Epidermal melanocyte (primary cell): ENCODE data around the gene DEFB110.

Experiments
- DNase-seq: peaks from one replicate; pipeline ENCODE4 v3.0.0; 2011; ENCODE audit warnings: low spot score; ENCODE audit not compliant: insufficient read length

Gene DEFB110

DNA sequence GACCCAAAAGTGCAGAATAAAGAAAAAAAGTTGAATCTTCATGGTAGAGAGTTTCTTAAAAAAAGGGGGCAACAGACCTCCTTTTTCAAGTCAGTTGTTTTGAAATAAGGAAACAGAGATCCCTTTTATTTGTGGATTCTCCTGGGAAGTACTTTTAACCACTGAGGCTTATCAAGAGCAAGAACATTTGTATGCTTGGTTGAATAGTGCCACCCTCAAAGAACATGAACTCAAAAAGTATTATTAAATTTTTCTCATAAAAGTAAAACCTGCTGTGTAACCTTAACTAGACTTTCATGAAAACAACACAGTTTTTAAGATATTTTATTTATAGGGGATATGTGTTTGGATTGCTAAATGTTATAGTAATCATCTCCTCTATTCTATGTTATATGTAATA is at the start of gene DEFB110:
Gene DEFB110, minus strand, starts transcription at position 101 of the 400 bp plus-strand sequence. Its CDS starts 59 bp downstream, at position 42.
- no peak for DNase-seq

DNA sequence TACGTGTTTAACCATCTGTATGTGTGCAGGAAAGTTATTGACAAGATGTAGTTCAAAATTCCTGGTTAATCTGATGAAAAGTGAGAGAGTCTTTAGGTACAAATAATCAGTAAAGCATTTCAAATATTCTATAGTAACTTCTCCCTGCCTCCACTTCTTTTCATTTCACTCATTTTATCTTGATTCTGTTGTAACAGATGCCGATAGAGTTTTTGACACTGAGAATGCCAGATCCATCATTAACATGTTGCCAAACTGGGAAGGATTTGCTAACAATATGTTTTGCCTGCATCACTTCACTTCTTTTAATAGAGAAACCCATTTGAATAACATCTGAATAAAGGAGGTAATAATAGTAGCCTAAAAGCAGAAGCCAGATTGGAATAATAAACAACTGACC is 48.3 kb upstream of the DEFB110 start:
- DNase-seq = no peak

DNA sequence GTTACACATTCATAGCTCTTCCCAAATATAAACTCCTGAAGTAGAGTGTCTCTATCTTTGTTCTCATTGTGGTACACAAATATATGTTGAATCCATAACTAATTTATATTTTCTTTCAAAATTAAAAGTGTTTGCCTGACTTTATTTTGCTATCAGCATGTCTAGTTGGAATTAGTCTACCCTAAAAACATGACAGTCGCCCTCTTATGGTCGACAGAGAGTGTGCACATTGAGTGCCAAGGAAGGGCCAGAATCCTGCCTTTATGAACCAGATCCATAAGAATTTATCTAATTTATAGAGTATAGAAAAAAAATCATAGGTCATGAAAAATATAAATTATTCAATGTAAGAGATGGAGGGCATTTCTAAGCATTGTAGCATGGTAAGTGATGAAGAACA is 40.3 kb upstream of the DEFB110 start:
- DNase-seq = no peak

DNA sequence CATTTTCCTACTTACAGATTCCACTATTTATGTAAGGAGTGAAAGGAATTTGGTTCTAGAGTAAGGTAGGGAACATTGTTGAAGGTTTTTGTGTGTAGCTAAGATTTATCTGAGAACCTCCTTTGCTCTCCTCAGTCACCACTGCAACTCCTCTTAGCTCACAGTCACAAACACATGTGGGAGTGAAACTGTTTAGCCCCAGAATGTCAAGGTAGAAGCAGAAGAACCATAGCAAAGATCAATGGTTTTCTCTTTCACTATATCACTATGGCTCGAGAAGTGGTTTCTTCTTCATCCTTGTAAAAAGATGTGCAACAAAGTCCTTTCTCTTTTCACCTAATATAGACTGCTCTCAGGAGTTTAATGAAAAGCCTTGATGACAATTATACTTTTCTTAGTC is 34.4 kb upstream of the DEFB110 start:
- DNase-seq = no peak

- DNase-seq = no peak
These were observed 28.0 kb upstream of the DEFB110 start, which contains the start of gene DEFB112 for GRCh38 chr6:50049829-50050228. DEFB112 (minus strand) TSS chr6:50049929; CDS start chr6:50049869, 60 bp downstream.

DNA sequence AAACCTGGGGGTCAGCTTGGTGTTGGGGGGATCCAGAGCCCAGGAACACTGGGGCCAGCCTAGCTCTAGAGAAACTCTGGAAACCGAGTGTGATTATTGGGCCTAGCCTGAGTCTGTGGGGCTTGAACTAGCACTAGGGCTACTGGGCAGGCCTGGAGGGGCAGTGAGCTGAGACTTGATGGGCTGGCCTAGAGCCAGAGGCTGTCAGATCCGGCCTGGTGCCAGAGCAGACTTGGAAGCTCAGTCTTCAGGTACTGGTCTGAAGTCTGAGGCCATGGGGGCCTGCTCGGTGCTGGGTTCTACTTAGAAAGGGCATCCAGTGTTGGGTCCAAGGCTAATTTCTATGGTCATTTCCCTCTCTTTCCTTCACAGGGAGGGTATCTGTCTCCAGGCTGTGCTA is 25.2 kb upstream of the DEFB110 start:
- DNase-seq = no peak

DNA sequence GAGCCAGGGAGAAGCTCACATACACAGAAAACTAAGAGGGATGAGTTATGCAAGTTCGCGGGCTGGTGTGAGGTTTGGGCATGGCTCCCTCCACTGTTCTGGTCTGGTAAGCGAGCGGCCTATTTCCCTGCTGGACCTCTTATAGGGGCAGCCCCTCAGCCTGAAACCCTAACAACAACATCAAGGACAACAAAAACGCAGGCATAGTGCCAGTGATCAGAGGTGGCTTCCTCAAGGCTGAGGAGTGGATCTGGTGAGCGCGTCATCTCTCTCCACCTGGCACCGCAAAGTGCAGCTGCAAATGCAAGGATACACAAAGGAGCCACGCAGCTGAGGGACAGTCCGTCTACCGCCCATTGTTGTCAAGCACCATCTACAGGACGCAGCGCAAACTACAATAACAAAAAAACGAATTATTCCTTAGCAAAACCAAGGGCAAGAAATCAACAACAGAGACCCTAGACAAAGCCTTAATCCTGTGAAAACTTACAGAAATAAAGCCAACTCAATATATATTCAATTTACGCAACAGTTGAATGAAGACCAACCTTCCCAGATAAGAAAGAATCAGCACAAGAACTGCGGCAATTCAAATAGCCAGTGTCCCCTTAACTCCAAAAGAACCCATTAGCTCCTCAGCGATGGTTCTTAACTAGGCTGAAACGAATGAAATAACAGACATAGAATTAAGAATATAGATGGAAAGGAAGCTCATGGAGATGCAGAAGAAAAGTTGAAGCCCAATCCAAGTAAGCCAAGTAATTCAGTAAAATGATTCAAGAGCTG is 9.2 kb upstream of the DEFB110 start:
- no peak for DNase-seq

GRCh38 chr6:50030350-50030749 is 8.6 kb upstream of the DEFB110 start:
- DNase-seq = no peak

DNA sequence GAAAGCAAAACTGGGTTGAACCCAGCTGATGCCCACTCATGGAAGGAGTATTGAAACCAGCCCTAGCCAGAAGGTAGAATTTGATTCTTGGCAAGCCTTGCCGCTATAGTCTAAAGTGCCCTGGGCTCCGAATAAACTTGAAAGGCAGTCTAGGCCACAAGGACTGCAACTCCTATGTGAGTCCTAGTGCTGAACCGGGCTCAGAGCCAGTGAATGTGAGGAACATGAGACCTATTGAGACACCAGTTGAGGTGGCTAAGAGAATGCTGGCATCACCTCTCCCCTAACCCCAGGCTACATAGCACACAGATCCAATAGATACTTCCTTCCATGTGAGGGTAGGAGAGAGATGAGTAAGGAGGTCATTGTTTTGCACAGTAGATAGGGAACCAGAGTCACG is 3.5 kb upstream of the DEFB110 start:
- no peak for DNase-seq

- DNase-seq = no peak
These were observed 14.0 kb downstream of the DEFB110 start for GRCh38 chr6:50007819-50008218.

DNA sequence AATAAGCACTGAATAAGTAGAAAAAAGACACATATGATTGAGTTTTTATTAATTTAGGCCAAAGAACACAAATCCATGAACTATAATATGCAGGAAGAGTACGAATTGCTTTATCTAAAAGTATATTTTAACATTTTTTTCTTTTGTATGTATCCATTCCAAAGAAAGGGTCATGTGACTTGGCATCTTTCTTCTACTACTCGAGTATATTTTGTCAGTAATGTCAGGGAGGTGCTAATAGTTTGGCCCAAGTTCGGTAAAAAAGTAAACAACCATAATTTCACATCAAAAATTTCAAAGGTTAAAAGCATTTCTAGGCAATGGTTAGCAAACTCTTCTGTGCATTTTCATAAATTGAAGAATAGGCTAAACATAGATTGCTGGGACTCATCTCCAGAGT is 18.7 kb downstream of the DEFB110 start:
- no peak for DNase-seq

DNA sequence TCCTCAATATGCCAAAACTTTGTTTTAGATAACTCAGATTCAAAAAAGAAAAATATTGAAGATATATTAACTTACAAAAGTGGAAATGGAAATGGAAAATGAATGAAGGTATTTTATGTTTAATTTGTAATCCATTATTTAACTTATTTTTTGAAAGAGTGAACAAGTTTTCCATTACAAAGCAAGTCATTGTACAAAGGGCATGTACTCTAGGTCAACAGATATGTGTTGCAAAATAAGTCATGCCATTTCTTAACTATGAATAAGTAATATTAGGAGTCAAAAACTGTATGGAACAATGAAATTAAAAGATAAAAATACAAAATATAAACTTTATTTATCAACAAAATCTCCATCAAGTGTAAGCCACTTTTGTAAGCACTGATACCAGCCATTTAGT is 26.5 kb downstream of the DEFB110 start:
- no peak for DNase-seq

GRCh38 chr6:49988900-49989299 is 32.9 kb downstream of the DEFB110 start:
- DNase-seq = no peak

DNA sequence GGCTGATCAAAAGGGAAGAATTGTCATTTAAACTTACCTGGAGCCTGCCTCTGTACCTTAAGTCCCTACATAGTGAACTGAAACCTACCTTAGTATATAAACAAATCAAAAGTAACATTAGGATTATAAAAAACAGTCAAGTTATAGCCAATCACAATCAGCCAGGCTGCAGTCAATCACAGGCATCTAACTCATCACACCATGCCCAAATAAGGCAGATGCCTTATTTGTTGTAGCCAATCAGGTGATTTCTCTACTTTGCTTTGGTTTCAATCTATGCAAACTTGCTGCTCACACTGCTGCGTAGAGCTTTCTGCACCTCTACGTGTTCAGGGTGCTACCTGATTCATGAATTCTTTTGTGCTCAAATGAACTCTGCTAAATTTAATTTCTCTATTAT is 34.0 kb downstream of the DEFB110 start:
- DNase-seq = no peak

- DNase-seq = no peak
These were observed 35.2 kb downstream of the DEFB110 start for GRCh38 chr6:49986551-49986950.

GRCh38 chr6:49982046-49982445 is 39.7 kb downstream of the DEFB110 start:
- DNase-seq = no peak

GRCh38 chr6:49980898-49981297 is 40.9 kb downstream of the DEFB110 start:
- no peak for DNase-seq

DNA sequence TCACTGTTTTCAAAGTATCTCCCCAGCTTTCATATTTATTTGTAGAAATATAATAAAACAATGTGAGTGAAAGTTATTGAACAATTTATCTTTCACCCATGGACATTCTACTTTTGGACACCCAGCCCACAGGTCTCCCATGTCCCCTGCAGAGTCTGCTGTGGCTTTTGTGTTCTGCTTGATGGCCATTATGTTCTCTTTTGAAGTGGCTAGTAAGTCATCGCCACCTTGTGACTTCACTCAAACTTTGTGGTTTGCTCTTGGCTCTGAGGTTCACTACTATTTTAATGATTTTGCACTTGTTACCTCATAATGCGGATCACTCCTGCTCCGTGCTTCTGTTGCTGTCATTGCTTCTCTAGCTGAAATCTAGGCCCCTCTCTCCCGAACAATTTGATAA is 42.2 kb downstream of the DEFB110 start:
- no peak for DNase-seq

GRCh38 chr6:49978332-49979226 is 43.2 kb downstream of the DEFB110 start:
- DNase-seq = no peak

GRCh38 chr6:49969605-49970004 is 52.2 kb downstream of the DEFB110 start, which contains the start of gene DEFB113:
DEFB113 (minus strand) TSS chr6:49969625; CDS start chr6:49969625, 0 bp downstream.
- DNase-seq = no peak
